CD14-positive monocyte (primary cell): ENCODE data around the gene GNAT3. TPM values are rescaled to one million over a fixed set of nuclear protein-coding genes. Genes with fewer than 3 reads are reported as not detected.

Experiments used
- DNase-seq, 3 donors: peaks; one replicate each; pipeline ENCODE4 v3.0.0-alpha.2; 2011 to 2022
- H2AFZ ChIP-seq: 2 replicates; pipeline ENCODE4 v1.6.0; 2012; ENCODE audit warnings: mild to moderate bottlenecking, low read depth, low read length, inconsistent platforms; ENCODE audit not compliant: insufficient read depth, poor library complexity, severe bottlenecking
- H3K27ac ChIP-seq, 2 donors: 1 replicate in 1 of 2; 2 replicates in 1 of 2; pipeline ENCODE4 v1.5.1; 2012 to 2013; ENCODE audit warnings: low read length in 2 of 2, control low read depth in 1 of 2, inconsistent platforms in 1 of 2, low read depth in 1 of 2, mild to moderate bottlenecking in 1 of 2
- H3K27me3 ChIP-seq, 2 donors: one replicate each; pipeline versions ENCODE4 v1.6.0 to v1.6.1; 2011 to 2013; ENCODE audit warnings: low read length in 2 of 2; ENCODE audit not compliant: control insufficient read depth in 2 of 2, insufficient read depth in 2 of 2
- H3K36me3 ChIP-seq, 2 donors: replicated peaks in 1 of 2; 1 replicate in 1 of 2; 2 replicates in 1 of 2; pipeline versions ENCODE4 v1.5.1 to v1.6.1; 2012 to 2013; ENCODE audit warnings: low read length in 2 of 2, control low read depth in 1 of 2, inconsistent platforms in 1 of 2, mild to moderate bottlenecking in 1 of 2; ENCODE audit not compliant: insufficient read depth in 2 of 2, control insufficient read depth in 1 of 2
- H3K4me1 ChIP-seq, 2 donors: 1 replicate in 1 of 2; 2 replicates in 1 of 2; pipeline versions ENCODE4 v1.5.1 to v1.6.1; 2012 to 2013; ENCODE audit warnings: low read length in 2 of 2, control low read depth in 1 of 2, inconsistent platforms in 1 of 2, mild to moderate bottlenecking in 1 of 2, moderate library complexity in 1 of 2; ENCODE audit not compliant: insufficient read depth in 2 of 2, control insufficient read depth in 1 of 2
- H3K4me2 ChIP-seq: replicated peaks from 2 replicates; pipeline ENCODE3; 2012; ENCODE audit warnings: low read length, moderate library complexity, mild to moderate bottlenecking; ENCODE audit not compliant: poor library complexity, severe bottlenecking; ENCODE audit errors: extremely low read depth
- H3K4me3 ChIP-seq, 3 experiments: fragments of 200-600 bp in 1 of 3; sonication (generic) in 1 of 3; replicated peaks in 1 of 3; 1 replicate in 2 of 3; 2 replicates in 1 of 3; pipeline ENCODE4 v1.5.1; 2011 to 2013; ENCODE audit warnings: low read length in 3 of 3, mild to moderate bottlenecking in 3 of 3, control low read depth in 2 of 3, low read depth in 2 of 3, inconsistent platforms in 1 of 3, moderate library complexity in 1 of 3
- H3K79me2 ChIP-seq: 2 replicates; pipeline ENCODE4 v1.6.0; 2012; ENCODE audit warnings: mild to moderate bottlenecking, control low read depth, inconsistent platforms, low read length, moderate library complexity; ENCODE audit not compliant: insufficient read depth
- H3K9ac ChIP-seq: 2 replicates; pipeline ENCODE4 v1.6.0; 2017; ENCODE audit warnings: low read length, mild to moderate bottlenecking; ENCODE audit not compliant: insufficient read depth, poor library complexity, severe bottlenecking
- H3K9me3 ChIP-seq, 2 donors: replicated peaks in 1 of 2; 1 replicate in 1 of 2; 2 replicates in 1 of 2; pipeline versions ENCODE4 v1.5.1 to v1.6.1; 2012 to 2013; ENCODE audit warnings: low read length in 2 of 2, control low read depth in 1 of 2; ENCODE audit not compliant: control insufficient read depth in 1 of 2, insufficient read depth in 1 of 2
- H4K20me1 ChIP-seq: 2 replicates; pipeline ENCODE4 v1.6.0; 2012; ENCODE audit warnings: mild to moderate bottlenecking, low read length, control low read depth, moderate library complexity; ENCODE audit not compliant: insufficient read depth
- H3K27ac Mint-ChIP-seq, 7 donors: one replicate each; pipeline ENCODE4 v1.8.0; 2020; ENCODE audit warnings: mild to moderate bottlenecking in 7 of 7, mixed read lengths in 7 of 7, moderate library complexity in 6 of 7, inconsistent platforms in 2 of 7
- H3K27me3 Mint-ChIP-seq, 3 donors: one replicate each; pipeline ENCODE4 v1.8.0; 2021 to 2022; ENCODE audit warnings: low read depth in 3 of 3, mild to moderate bottlenecking in 3 of 3, mixed read lengths in 3 of 3, moderate library complexity in 3 of 3, inconsistent platforms in 1 of 3
- H3K36me3 Mint-ChIP-seq, 2 donors: one replicate each; pipeline ENCODE4 v1.8.0; 2020; ENCODE audit warnings: mixed read lengths in 2 of 2, inconsistent platforms in 1 of 2, mild to moderate bottlenecking in 1 of 2
- H3K4me1 Mint-ChIP-seq: one replicate; pipeline ENCODE4 v1.8.0; 2020; ENCODE audit warnings: mild to moderate bottlenecking, mixed read lengths
- H3K4me3 Mint-ChIP-seq, 2 donors: one replicate each; pipeline ENCODE4 v1.8.0; 2020; ENCODE audit warnings: mild to moderate bottlenecking in 2 of 2, mixed read lengths in 2 of 2, moderate library complexity in 1 of 2
- H3K9me3 Mint-ChIP-seq, 7 donors: one replicate each; pipeline ENCODE4 v1.8.0; 2020 to 2022; ENCODE audit warnings: mixed read lengths in 7 of 7, mild to moderate bottlenecking in 6 of 7, moderate library complexity in 6 of 7, inconsistent platforms in 2 of 7
- CTCF ChIP-seq: fragments of 200-600 bp; IDR thresholded peaks from one replicate; pipeline ENCODE4 v1.8.0; 2022; ENCODE audit warnings: antibody characterized with exemption, mild to moderate bottlenecking
- WGBS: methylation state at CpG from one replicate; pipeline ENCODE4 v1.1.5; 2013; ENCODE audit warnings: missing lambda C conversion rate; ENCODE audit not compliant: insufficient coverage; 5-methylcytosine and 5-hydroxymethylcytosine counted together
- intact Hi-C, 2 donors: fragments of 100-400 bp; cut with micrococcal nuclease; formaldehyde crosslinking; loops; one replicate each; pipeline versions ENCODE4 v1.15.0 to v1.15.1; 2023
- polyA plus RNA-seq, 3 donors: library from polyadenylated mRNA; depleted of rRNA in 1 of 3; unstranded in 2 of 3; stranded (reverse) in 1 of 3; fragments of 300-500 nt in 2 of 3; fragments of >200 nt in 1 of 3; fragmentation: Illumina TruSeq in 2 of 3; gene quantifications; 1 replicate in 2 of 3; 2 replicates in 1 of 3; pipeline ENCODE4 v1.2.3, GENCODE V29; 2012 to 2021

GNAT3 gene
- polyA plus RNA-seq, 3 donors: not detected

DNA sequence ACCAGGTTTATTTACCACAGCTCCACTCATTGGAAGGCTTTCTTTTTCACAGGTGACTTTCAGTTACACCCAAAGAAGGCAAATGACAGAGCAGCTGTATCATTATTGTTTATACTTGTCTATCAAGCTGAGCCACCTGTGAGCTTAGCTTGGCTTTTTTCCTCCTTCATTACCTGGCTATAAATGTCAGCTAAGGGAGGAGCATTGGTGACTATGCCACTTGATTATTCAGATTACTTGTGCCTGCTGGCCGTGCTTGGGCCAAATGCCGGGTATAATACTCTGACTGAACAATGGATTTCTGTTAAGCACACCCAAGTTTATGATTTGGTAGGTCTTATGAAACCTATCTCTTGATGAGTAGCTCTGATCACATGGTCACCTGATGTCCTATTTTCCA lies 9.9 kb upstream of the GNAT3 start:
- Histone ChIP-seq H3K79me2 (no peaks in the 10 kb centered on the region), H2AFZ (no peak overlapping the region), H4K20me1 (no peaks in the 10 kb centered on the region), H3K27me3 (no peaks in the 10 kb centered on the region), H3K4me2 (no peak overlapping the region), H3K4me3 (no peak overlapping the region), H3K27ac (no peak overlapping the region), H3K9me3 (no peaks in the 10 kb centered on the region), H3K9ac (no peak overlapping the region), H3K4me1 (peaks cover 9% of the 10 kb centered on the region in 2 donors), H3K36me3 (no peaks in the 10 kb centered on the region)
- H3K27me3 Mint-ChIP-seq: peaks cover 0 to 2% (median under 1%) of the 10 kb centered on the region in 3 donors
- no peaks in the 10 kb centered on the region for H3K36me3 Mint-ChIP-seq
- no peak overlapping the region for H3K27ac Mint-ChIP-seq
- WGBS: 80% methylated on average over 1 of the region's 2 CpGs
- intact Hi-C loops: no loop called here
- H3K4me1 Mint-ChIP-seq: peaks cover 14% of the 10 kb centered on the region
- no peak overlapping the region for H3K4me3 Mint-ChIP-seq
- DNase-seq: no peak
- TF ChIP-seq CTCF: no peak
- peaks cover 0 to 3% (median 0%) of the 10 kb centered on the region in 7 donors for H3K9me3 Mint-ChIP-seq

DNA sequence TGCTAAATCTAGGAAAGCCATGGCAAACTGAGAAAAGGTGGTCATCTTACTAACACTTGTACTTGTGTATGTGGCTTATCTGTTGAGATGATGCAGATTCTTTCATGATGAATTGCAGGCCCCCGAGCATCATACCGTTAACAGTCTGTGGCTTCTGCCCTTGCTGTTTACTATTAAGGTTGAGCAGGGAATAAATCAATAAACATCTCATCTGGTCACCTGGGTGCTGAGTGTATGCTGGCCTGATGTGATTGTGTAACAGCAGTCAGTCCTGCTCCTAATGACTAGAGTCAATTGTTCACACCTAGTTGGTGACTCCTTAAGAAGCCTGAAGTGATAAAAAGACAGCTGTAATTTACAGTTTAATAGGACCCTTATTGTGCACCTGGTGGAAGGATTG lies 8.3 kb upstream of the GNAT3 start:
- no peak overlapping the region for H3K9ac ChIP-seq
- 100% methylated on average over 1 of the region's 2 CpGs for WGBS
- no peaks in the 10 kb centered on the region for H3K36me3 Mint-ChIP-seq
- H3K4me3 Mint-ChIP-seq: no peak overlapping the region
- H3K27ac ChIP-seq: no peak overlapping the region
- TF ChIP-seq CTCF: no peak
- H3K27me3 ChIP-seq: no peaks in the 10 kb centered on the region
- peaks cover 11 to 12% of the 10 kb centered on the region in 2 donors for H3K4me1 ChIP-seq
- no peaks in the 10 kb centered on the region for H4K20me1 ChIP-seq
- no peaks in the 10 kb centered on the region for H3K9me3 ChIP-seq
- DNase-seq: no peak
- peaks cover 17% of the 10 kb centered on the region for H3K4me1 Mint-ChIP-seq
- no peak overlapping the region for H3K27ac Mint-ChIP-seq
- no peak overlapping the region for H3K4me3 ChIP-seq
- H3K9me3 Mint-ChIP-seq: peaks cover 0 to 2% (median 0%) of the 10 kb centered on the region in 7 donors
- no peak overlapping the region for H2AFZ ChIP-seq
- no peaks in the 10 kb centered on the region for H3K79me2 ChIP-seq
- no peaks in the 10 kb centered on the region for H3K36me3 ChIP-seq
- no peak overlapping the region for H3K4me2 ChIP-seq
- intact Hi-C loops: no loop called here
- H3K27me3 Mint-ChIP-seq: peaks cover 0 to 2% (median 0%) of the 10 kb centered on the region in 3 donors
